SHP77 treated with DMSO at 0.1 percent for 48 hours (cell line): ENCODE measurements around the gene MTR.

ENCODE experiments used
- DNase-seq: peaks from one replicate; lab custom pipeline; 2025; lab: John Stamatoyannopoulos, UW

The MTR gene

GRCh38 chr1:236795035-236795756 lies at the start of gene MTR:
MTR (plus strand) TSS chr1:236795292; CDS start chr1:236795704, 412 bp downstream.
- peak; percentile 98 for DNase-seq

GRCh38 chr1:236746785-236747184 lies 48.3 kb upstream of the MTR start:
- no peak for DNase-seq

- DNase-seq, result no peak
Observed at GRCh38 chr1:236747311-236747985, 47.6 kb upstream of the MTR start.

- DNase-seq, result no peak
Observed at GRCh38 chr1:236748268-236748870, 46.7 kb upstream of the MTR start.

- DNase-seq, result no peak
Observed at GRCh38 chr1:236750928-236751327, 44.2 kb upstream of the MTR start.

- DNase-seq, result no peak
Observed at GRCh38 chr1:236751385-236751784, 43.7 kb upstream of the MTR start.

DNA sequence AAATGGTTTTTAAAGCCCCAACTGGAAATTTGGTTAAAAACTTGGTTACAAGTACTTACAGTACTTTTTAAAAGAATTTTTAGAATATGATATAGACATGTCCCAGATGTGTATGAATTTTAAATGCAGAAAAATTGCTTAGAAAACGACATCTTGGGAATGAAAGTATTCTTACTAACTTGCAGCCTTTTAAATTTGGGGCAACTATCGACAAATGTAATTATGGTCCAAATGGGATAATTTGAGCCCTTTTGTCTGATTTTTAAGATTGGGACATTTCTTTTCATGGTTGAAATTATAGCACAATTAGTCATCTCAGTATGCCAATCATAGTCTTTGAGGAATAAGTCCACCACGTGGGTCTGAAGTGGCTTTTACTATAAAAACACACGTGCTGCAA lies 43.2 kb upstream of the MTR start:
- no peak for DNase-seq

DNA sequence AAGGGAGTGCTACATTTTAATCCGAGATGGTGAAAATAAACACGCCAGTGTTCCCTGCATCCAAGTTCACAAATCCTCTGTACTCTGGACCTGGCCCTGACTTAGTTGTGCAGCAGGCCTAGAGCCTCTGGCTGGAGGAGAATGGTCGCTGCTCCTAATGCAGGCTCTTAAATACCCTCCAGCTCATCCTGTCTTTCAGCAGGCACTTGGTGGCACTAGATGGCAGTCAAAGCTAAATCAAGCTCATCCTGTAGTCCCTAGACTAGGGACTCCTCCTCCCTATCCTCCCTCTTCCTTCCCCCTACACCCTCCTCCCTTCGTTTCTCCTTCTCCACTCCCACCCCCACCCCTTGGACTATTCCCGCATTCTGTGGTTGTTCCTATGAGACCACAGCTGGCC lies 41.6 kb upstream of the MTR start:
- DNase-seq, result peak; percentile 19

GRCh38 chr1:236753964-236754363 lies 41.1 kb upstream of the MTR start:
- no peak for DNase-seq

- no peak for DNase-seq
Observed at GRCh38 chr1:236754525-236755210, 40.4 kb upstream of the MTR start.

GRCh38 chr1:236757640-236758039 lies 37.5 kb upstream of the MTR start:
- no peak for DNase-seq

- DNase-seq, result no peak
Observed at GRCh38 chr1:236759252-236759859, 35.7 kb upstream of the MTR start.

- DNase-seq, result no peak
Observed at GRCh38 chr1:236760480-236760879, 34.6 kb upstream of the MTR start.

GRCh38 chr1:236760986-236761385 lies 34.1 kb upstream of the MTR start:
- DNase-seq, result no peak

DNA sequence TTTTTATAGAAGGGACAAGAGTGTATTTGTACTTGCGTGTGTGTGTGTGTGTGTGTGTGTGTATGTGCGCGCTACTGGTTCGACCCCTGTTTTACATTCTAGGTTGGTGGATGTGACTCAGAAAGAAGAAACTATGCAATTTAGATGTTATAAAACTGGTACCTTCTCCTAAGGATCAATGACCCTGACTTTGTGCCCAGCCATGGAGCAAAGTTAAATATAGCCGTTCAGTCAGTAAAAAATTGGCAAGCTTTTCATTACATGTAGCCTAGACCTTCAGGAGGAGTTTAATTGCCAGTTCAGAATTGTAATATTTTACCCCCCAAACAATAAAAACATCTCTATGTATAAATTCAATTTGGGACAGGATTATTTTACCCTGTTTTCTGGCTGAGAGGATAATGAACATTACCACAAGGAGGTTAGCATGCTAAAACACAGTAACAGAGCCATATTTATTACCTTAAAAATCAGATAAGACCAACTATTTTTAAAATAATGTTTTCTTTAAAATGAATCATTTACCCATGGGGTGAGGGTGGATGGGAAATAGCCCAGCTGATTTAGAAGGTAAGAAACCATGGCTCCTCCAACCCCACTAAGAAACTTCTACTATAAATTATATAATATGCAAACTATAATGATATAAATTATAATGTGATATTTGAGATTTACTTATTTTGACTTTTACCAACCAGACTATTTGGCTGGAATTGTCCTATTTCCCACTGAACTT lies 33.5 kb upstream of the MTR start:
- DNase-seq, result no peak

- no peak for DNase-seq
Observed at GRCh38 chr1:236762410-236762809, 32.7 kb upstream of the MTR start.

DNA sequence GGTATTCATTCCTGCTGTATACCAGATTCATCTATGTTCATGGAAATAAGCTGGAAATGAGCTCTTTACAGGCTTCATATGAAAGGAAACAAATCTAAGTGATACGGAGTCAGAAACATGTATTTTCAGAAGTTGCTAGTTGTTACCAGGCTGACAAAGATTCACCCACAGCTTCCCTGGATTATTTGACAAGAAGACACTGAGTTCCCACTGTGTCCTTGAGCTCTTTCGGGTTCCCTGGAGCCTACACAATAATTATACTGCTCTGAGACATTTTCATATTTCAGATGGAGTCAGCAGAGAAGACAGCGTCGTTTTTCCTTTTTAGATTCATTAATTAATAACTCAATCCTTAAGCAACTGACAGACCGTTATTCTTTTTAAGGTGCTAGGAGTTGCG lies 29.3 kb upstream of the MTR start:
- no peak for DNase-seq

GRCh38 chr1:236766506-236766905 lies 28.6 kb upstream of the MTR start:
- no peak for DNase-seq

GRCh38 chr1:236767276-236767675 lies 27.8 kb upstream of the MTR start:
- DNase-seq, result no peak

DNA sequence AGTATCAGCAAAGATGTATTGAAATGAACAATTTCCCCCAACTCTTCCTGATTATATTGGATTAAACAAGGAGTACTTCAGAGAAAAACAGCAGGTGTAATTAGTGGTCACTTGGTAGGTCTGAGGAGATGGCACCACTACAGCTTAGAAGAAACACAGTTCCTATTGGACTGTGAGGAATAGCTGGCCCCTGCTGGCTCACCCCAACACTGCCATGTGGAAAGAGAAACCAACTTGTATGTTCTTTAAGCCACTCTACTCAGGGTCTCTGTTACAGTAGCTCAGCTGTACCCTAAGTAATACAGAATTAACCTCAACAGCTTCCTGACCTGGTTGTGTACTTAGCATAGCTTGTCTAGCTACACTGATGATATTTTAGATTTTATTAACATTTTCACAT lies 26.5 kb upstream of the MTR start:
- DNase-seq, result no peak

GRCh38 chr1:236773919-236774318 lies 21.2 kb upstream of the MTR start:
- no peak for DNase-seq

- no peak for DNase-seq
Observed at GRCh38 chr1:236774926-236775325, 20.2 kb upstream of the MTR start.
